LNCAP (cell line): ENCODE data around the gene SYNM.

Experiments used
- TF ChIP-seq, protein P1 (sequence below): fragments of 450-650 bp; IDR thresholded peaks from 2 replicates; pipeline ENCODE4 v1.5.1; 2017; ENCODE audit warnings: mild to moderate bottlenecking

The SYNM gene

DNA sequence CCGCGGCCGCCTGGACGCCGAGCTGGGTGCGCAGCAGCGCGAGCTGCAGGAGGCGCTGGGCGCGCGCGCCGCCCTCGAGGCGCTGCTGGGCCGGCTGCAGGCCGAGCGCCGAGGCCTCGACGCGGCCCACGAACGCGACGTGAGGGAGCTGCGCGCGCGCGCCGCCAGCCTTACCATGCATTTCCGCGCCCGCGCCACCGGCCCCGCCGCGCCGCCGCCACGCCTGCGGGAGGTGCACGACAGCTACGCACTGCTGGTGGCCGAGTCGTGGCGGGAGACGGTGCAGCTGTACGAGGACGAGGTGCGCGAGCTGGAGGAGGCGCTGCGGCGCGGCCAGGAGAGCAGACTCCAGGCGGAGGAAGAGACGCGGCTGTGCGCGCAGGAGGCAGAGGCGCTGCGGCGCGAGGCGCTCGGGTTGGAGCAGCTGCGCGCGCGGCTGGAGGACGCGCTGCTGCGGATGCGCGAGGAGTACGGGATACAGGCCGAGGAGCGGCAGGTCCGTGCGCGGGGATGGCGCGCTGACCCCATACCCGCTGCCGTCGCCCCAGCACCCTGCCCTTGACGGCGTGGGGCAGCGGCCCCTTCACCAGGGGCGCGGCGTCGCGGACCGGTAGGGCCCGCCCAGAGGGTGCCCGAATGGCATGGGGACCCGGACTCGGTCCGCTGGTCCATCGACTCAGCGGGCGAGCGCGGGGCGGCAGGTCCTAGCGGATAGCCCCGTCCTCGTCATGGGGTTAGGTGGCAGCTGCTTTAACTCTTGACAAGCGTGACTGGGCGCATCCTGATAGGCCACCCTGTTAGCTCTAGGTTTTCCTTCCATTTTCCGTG is 848 bp downstream of the SYNM start:
- TF ChIP-seq, protein P1, sequence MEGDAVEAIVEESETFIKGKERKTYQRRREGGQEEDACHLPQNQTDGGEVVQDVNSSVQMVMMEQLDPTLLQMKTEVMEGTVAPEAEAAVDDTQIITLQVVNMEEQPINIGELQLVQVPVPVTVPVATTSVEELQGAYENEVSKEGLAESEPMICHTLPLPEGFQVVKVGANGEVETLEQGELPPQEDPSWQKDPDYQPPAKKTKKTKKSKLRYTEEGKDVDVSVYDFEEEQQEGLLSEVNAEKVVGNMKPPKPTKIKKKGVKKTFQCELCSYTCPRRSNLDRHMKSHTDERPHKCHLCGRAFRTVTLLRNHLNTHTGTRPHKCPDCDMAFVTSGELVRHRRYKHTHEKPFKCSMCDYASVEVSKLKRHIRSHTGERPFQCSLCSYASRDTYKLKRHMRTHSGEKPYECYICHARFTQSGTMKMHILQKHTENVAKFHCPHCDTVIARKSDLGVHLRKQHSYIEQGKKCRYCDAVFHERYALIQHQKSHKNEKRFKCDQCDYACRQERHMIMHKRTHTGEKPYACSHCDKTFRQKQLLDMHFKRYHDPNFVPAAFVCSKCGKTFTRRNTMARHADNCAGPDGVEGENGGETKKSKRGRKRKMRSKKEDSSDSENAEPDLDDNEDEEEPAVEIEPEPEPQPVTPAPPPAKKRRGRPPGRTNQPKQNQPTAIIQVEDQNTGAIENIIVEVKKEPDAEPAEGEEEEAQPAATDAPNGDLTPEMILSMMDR: no peak

DNA sequence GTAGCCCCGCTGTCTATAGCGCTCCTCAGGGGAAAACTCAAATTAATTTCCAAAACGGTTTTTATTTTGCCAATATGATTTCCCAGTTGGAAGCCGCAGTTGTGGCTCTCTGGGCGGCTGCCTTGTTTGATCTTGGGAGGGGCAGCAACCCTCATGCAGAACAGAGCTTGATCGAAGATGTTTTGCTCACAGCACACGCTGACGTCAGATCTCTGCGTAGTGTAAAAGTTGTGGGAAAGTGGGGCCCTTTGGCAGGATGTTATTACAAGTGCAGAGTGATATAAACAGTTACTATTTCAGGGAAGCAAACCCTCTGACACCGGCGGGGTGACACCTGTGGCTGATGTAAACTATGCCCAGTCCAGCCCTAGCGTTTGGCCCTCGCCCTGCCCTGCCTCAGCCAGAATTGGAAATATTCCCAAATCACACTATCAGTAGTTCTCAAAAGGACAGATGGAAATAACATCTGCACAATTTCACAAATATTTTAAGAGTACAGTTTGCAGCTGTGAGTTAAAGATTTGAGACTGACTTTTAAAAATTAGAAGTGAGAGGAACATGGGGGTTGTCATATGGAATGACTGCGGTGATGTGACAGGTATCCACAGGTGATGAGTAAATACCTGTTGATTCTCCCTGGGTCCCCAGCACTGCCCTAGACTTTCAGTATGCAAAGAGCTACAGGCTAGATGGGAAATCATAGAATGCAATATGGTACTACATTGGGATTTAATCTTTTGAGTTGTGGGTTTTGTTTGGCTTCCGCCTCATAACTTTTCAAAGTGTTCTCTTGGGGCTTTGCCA is 1.7 kb downstream of the SYNM start:
- TF ChIP-seq, protein P1: no peak

DNA sequence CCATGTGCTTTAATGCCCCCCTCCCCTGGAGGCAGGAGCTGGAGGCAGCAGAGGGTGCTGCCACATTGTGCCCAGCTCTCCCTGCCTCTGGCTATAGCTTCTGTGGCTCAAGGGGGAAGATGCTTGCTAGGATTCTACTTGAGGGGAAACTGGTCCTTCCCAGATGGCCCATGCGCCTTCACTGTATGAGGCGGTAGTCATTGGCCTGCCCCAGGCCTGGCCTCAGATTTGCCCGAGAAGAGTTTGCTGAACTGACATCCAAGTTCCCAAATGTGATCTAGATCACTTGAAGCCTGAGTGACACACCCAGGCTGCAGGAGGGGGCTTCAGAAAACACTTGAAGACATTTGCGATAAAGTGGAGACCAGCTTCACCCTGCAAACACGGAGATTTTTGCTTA is 4.1 kb downstream of the SYNM start:
- TF ChIP-seq, protein P1: no peak

DNA sequence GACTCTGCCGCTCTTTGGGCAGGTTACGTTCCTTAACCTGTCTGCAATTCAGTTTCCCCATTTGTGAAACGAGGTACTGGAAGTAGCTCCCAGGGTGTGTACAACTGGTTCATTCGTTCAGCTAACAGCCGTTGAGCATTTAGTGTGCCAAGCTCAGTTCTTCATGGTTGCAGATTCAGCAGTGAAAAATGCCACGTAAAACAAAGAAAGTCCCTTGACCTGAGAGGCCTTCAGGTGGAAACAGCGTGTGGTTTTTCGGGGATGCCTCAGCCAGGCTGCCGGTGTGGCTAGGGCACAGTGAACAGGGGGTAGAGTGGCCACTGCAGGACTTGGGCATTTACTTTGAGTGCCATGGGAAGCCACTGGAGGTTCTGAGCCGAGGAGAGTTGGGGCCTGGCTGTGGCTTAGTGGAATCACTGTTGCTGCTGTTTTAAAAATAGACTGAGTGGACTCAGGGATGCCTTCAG is 4.7 kb downstream of the SYNM start:
- TF ChIP-seq, protein P1: no peak

DNA sequence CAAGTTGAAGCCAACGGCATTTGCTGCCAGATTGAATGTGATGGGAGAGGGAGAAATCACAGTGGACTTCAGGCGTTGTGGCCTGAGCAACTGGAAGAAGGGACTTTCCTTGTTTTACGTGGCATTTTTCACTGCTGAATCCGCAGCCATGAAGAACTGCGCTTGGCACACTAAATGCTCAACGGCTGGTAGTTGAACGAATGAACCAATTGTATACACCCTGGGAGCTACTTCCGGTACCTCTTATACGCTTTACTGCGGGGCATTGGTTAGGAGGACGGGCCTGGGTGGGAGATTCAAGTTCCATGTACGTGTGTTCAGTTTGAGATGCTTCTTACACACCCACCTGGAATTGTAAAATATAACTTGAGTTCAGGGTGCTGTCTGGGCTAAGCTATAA is 5.2 kb downstream of the SYNM start:
- TF ChIP-seq, protein P1: no peak

DNA sequence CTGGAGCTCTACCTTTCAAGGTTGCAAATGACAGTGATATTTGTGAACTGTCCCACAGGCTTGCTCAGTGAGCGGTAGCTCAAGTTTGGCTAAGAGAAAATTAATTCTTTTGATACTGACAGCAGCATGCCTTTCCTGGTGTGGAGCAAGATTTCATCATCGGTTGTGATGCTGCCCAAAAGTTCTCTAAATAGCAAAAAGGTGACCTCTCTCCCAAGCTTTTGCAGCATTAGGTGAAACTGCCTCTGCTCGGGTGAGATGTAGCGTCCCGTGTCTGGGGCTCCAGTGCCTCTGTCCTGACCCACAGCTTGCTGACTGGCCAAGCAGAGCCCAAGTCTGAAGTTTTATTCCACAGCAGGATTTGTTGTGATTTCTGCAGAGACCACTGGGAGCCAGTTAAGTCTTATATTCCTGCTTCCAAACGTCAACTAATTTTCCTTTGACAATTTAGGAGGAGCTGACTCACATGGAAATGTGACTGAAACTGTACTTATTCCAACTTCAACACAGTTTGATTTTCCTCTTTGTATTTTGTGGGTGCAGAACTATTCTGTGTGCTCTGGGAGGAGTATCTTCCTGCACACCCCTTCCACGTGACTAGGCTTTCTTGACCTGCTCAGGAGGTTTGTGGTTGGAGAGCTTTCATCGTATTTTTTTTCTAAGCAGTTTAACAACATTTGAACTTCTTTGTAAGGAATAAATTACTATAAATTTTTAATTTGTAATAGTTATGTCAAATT is 5.9 kb downstream of the SYNM start:
- TF ChIP-seq, protein P1: no peak

DNA sequence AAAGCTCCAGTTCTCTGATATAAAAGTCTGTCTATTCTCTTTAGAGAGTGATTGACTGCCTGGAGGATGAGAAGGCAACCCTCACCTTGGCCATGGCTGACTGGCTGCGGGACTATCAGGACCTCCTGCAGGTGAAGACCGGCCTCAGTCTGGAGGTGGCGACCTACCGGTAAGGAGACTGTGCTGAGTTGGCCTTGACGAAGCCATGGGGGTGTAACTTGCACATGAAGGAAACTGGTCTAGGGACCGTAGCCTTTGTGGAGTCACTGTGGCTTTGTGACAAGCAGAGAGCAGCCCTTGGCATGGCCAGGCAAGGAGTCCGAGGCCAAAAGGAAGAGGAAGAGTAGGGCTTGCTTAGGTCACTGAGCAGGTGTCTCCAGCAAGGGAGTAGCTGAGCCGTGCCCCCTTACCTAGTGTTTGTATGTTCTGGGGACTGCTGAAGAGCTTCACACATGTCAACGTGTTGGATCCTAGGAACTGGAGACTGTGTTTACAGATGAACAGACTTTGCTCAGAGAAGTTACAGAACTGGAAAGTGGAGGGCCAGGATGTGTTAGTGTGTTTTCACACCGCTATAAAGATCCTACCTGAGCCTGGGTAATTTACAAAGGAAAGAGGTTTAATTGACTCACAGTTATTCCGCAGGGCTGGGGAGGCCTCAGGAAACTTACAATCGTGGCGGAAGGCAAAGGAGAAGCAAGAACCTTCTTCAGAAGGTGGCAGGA is 8.8 kb downstream of the SYNM start:
- TF ChIP-seq, protein P1: no peak
